ES-I3 (cell line): ENCODE results near the gene RSAD1.

Experiments used
- H3K36me3 ChIP-seq: 2 replicates; pipeline ENCODE4 v1.6.1; 2013; ENCODE audit warnings: mild to moderate bottlenecking, low read length, control low read depth, moderate library complexity; ENCODE audit not compliant: insufficient read depth
- H3K4me1 ChIP-seq: 2 replicates; pipeline ENCODE4 v1.6.1; 2013; ENCODE audit warnings: mild to moderate bottlenecking, control low read depth, low read length; ENCODE audit not compliant: insufficient read depth
- H3K9ac ChIP-seq: 2 replicates; pipeline ENCODE4 v1.6.1; 2013; ENCODE audit warnings: low read depth, mild to moderate bottlenecking, low read length, moderate library complexity
- H3K9me3 ChIP-seq: 2 replicates; pipeline ENCODE4 v1.6.1; 2013; ENCODE audit warnings: mild to moderate bottlenecking, low read length, moderate library complexity; ENCODE audit not compliant: control insufficient read depth, insufficient read depth

Gene RSAD1

GRCh38 chr17:50505591-50506130, 27.0 kb downstream of the RSAD1 start:
- H3K9ac ChIP-seq = no peak overlapping the region
- no peaks in the 10 kb centered on the region for H3K36me3 ChIP-seq
- no peaks in the 10 kb centered on the region for H3K9me3 ChIP-seq
- peaks cover 8% of the 10 kb centered on the region for H3K4me1 ChIP-seq

DNA sequence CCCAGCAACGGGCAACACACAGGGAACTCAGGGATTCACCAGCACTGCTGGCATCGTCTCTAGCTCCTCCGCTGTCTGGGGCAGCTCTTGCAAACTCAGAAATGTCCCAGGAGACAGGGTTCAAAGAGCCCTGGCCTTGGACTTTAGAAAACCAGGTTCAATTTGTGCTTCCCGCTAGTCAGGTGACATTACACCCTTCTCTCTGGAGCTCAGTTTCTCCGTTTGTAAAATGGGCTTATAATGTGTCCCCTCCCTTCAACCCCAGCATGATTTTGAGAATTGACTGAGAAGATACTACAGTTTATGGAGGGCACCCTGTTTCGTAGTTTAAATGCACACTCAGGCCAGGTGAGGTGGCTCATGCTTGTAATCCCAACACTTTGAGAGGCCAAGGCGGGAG, 27.6 kb downstream of the RSAD1 start:
- peaks cover 14% of the 10 kb centered on the region for H3K4me1 ChIP-seq
- H3K9ac ChIP-seq = no peak overlapping the region
- no peaks in the 10 kb centered on the region for H3K9me3 ChIP-seq
- H3K36me3 ChIP-seq = no peaks in the 10 kb centered on the region

DNA sequence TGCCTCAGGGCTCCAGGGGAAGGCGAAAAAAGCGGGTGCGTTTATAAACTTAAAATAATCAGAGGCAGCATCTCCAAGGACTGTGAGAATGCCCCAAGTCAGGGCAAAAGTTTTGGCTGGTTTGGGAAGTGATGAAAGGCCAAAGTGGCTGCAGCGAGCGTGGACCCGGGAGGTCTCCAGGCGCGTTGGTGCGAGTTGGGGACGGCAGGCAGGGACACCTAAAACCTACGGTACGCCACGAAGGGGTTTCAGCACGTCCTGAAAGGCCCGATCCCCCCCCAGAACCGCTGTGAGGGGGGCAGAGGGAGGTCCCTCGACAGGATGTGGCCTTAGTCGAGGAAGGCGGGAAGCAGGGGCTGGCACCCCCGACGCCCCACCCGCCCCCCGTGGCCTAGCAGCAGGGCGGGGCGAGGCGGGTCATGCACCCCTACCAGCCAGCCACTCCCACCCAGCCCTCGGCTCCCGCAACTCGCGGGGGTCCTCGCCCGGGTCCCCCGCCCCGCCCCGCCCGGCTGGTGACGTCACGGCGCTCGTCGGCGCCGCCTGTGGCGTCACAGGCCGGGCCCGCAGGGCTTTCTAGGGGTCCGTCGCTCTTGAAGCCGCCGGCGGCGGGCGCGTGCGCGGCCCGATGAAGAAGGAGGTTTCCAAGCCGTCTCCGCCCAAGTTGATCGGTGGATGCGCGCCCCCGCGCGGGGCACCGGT, 29.4 kb downstream of the RSAD1 start, which contains the start of gene MYCBPAP:
MYCBPAP (plus strand) TSS at position 569 of the 702 bp plus-strand sequence. CDS start 236 bp downstream, outside the sequence.
- H3K9ac ChIP-seq = peak within 1 kb of the TSS; percentile 92
- peaks cover 17% of the 10 kb centered on the region for H3K4me1 ChIP-seq
- no peaks in the 10 kb centered on the region for H3K36me3 ChIP-seq
- no peaks in the 10 kb centered on the region for H3K9me3 ChIP-seq

DNA sequence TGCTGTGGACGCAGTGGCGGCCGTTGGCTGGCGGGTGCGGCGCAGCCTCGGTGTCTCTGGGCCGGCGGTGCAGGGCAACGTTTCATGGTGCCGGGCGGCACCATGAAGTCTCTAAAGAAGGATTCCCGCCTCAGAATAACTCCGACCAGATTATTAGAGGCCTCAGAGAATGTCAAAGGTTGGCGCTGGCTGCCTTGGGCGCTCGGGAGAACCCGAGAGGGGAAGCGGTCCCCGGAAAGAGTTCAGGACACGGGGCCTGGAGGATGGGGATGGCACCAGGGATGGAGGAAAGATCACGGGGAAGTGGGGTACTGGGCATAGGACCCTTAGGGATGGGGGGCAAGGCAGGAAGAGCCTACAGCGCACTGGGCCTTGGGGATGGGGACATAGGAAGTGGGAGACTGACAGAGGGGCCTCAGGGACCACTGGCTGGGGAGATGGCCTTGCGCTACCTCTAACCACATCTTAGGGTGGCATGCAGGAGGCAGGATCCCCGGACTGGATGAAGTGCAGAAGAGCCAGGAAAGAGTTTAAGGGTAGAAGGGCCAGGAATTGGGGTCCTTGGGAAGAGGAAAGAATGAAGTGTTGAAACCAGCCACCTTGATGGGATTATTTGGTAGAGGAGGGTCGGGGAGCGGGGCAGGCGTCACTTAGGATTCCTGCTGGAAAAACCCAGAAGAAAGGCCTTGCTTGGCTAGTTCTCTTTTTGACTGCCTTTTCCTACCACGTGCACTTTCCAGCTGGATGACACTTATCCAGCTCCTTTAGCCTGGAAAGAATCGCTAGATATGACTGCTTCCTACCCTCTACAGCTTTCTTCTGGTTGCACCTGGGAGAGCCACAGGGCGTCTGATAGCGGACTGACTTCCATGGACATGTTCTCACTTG, 30.2 kb downstream of the RSAD1 start:
- peaks cover 14% of the 10 kb centered on the region for H3K4me1 ChIP-seq
- H3K36me3 ChIP-seq = no peaks in the 10 kb centered on the region
- H3K9me3 ChIP-seq = no peaks in the 10 kb centered on the region
- peak overlapping the region; percentile 92 for H3K9ac ChIP-seq

- H3K9ac ChIP-seq = no peak overlapping the region
- H3K4me1 ChIP-seq = peaks cover 21% of the 10 kb centered on the region
- H3K9me3 ChIP-seq = no peaks in the 10 kb centered on the region
- no peaks in the 10 kb centered on the region for H3K36me3 ChIP-seq
Observed at GRCh38 chr17:50511058-50511457, 32.4 kb downstream of the RSAD1 start.

DNA sequence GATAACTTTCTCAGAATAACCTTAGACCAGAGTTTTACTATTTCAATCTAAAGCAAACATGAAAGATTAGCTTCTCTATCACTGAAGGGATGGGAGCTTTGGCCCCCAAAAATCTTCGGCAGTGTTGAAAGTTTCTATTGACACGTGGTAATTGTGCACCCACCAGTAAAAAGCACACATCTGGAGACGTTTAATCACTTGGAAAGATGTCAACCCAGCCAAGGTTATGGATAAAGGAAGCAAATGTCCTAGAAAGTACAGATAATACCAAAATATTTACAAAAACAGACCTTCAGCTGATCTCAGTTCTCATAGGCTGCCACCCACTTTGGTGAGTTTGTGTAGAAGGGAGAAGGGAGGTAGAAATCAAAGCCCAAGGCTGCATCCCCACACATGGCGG, 34.8 kb downstream of the RSAD1 start:
- Histone ChIP-seq H3K9me3 (no peaks in the 10 kb centered on the region), H3K36me3 (no peaks in the 10 kb centered on the region), H3K4me1 (peaks cover 21% of the 10 kb centered on the region), H3K9ac (no peak overlapping the region)

DNA sequence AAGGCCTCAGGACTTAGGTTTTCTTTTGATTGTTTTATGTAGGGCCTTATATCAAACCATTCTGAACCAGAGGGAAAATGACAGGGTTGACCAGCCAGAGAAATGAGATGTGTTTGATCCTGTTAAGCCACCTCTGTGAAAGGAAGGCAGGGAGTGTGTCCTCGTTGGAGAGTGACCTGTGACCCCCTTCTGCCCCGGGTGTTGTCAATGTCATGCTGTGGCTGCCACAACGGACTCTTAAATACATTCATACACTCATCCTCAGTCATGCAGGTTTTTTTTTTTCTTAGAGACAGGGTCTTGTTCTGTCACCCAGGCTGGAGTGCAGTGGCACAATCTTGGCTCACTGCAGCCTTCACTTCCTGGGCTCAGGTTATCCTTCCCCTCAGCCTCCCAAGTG, 35.7 kb downstream of the RSAD1 start:
- no peaks in the 10 kb centered on the region for H3K9me3 ChIP-seq
- H3K9ac ChIP-seq = no peak overlapping the region
- H3K36me3 ChIP-seq = no peaks in the 10 kb centered on the region
- peaks cover 21% of the 10 kb centered on the region for H3K4me1 ChIP-seq

DNA sequence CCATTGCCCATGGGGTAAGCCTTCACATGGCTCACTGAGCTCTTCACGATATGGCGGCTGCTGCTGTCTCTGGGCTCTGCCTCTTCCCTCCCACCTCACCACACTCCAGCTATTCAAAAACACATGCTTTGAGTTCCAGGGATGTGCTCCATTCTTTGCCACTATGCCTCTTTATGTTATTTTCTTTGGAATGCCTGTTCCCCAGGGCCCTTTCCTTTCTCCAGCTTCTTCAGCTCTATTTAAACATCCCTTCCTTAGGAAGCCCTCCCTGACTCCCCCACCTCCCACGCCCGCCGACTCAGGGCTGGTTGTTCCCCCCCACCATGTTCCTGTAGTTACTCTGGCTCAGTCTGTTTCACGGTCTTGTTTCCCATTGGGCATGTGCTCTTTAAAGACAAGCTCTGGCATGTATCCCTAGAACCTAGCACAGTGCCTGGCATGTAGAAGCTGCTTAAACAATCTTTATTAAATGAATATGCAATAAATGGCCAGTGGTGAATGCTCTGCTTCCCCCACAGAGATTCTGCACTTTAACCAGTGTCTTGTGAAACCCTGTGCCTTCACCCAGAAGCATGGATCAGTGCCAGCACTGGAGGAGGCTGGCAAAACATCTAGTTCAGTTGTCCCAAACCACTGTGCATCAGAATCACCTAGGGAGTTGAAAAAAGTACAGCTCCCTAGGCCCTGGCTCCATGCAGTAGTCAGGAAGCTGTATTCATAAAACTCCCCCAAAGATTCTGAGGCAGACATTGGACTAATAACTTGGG, 36.5 kb downstream of the RSAD1 start:
- Histone ChIP-seq H3K9ac (no peak overlapping the region), H3K4me1 (peaks cover 21% of the 10 kb centered on the region)

GRCh38 chr17:50517011-50517410, 38.4 kb downstream of the RSAD1 start:
- Histone ChIP-seq H3K9ac (no peak overlapping the region), H3K4me1 (peaks cover 12% of the 10 kb centered on the region; the same call in 1 of the 2 replicates), H3K36me3 (no peaks in the 10 kb centered on the region), H3K9me3 (no peaks in the 10 kb centered on the region)

More for the DNA sequence above, 36.5 kb downstream of the RSAD1 start:
- Histone ChIP-seq H3K36me3 (no peaks in the 10 kb centered on the region), H3K9me3 (no peaks in the 10 kb centered on the region)

- Histone ChIP-seq H3K36me3 (no peaks in the 10 kb centered on the region), H3K4me1 (peaks cover 12% of the 10 kb centered on the region; the same call in 1 of the 2 replicates), H3K9ac (no peak overlapping the region), H3K9me3 (no peaks in the 10 kb centered on the region)
Observed at GRCh38 chr17:50517504-50518383, 39.1 kb downstream of the RSAD1 start.

- Histone ChIP-seq H3K36me3 (no peaks in the 10 kb centered on the region), H3K9ac (no peak overlapping the region), H3K4me1 (peaks cover 12% of the 10 kb centered on the region; the same call in 1 of the 2 replicates), H3K9me3 (no peaks in the 10 kb centered on the region)
Observed at GRCh38 chr17:50518384-50519023, 39.8 kb downstream of the RSAD1 start.

DNA sequence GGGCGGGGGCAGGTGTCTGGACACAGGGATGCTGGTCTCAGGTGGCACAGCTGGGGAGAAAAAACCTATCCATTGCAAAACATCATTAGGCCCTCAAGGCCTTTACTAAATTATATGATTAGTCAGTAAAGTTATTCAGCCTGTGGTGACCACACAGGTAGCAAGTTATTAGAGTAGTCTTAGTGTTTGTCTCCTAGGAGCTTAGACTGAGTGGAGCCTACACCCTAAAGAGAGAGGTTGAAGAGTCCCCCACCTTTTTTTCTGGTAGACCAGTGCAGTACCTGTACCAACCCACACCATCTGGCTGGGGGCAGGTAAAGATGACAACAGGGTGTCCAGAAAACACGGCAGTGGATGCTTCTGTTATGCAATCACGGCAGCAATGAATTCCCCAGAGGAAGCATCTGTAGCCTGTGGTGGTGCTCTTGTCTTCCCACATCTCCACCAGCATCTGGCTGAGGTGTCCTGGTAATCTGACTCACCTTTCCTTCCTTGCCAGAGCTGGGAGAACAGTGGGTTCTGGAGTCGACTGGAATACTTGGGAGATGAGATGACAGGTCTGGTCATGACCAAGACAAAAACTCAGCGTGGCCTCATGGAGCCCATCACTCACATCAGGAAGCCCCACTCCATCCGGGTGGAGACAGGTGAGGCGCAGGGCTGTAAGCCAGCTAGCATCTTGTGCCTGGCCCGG, 40.6 kb downstream of the RSAD1 start:
- H3K4me1 ChIP-seq = peaks cover 8% of the 10 kb centered on the region; the same call in 1 of the 2 replicates
- H3K9ac ChIP-seq = no peak overlapping the region
- no peaks in the 10 kb centered on the region for H3K36me3 ChIP-seq
- H3K9me3 ChIP-seq = no peaks in the 10 kb centered on the region
